Cardiac muscle cell (in vitro differentiated cells and primary cell): Measurements from ENCODE around the gene EIF3D. TPM values are rescaled to one million over a fixed set of nuclear protein-coding genes. Genes with fewer than 3 reads are reported as not detected.
A peak's percentile ranks its signal among the peaks of the same experiment; 100 is the strongest.

Source experiments
- DNase-seq, 2 donors: peaks; one replicate each; pipeline versions ENCODE4 v3.0.0 to v3.0.0-alpha.2; 2010 to 2017; ENCODE audit warnings: low read depth in 1 of 2, low spot score in 1 of 2
- H3K27ac ChIP-seq: fragments of 200-600 bp; sonication (generic); 2 replicates; pipeline ENCODE4 v1.5.1; 2016
- H3K27me3 ChIP-seq: fragments of 200-600 bp; sonication (generic); 2 replicates; pipeline ENCODE4 v1.6.0; 2016; ENCODE audit warnings: control low read depth
- H3K36me3 ChIP-seq: fragments of 200-600 bp; sonication (generic); 2 replicates; pipeline ENCODE4 v1.5.1; 2016; ENCODE audit warnings: control low read depth
- H3K4me1 ChIP-seq: fragments of 200-600 bp; sonication (generic); 2 replicates; pipeline ENCODE4 v1.8.1; 2017; ENCODE audit warnings: low read depth, mild to moderate bottlenecking, mixed run types
- H3K4me3 ChIP-seq: fragments of 200-600 bp; sonication (generic); 2 replicates; pipeline ENCODE4 v1.5.1; 2016; ENCODE audit warnings: mild to moderate bottlenecking
- H3K9me3 ChIP-seq: fragments of 200-600 bp; sonication (generic); 2 replicates; pipeline ENCODE4 v1.5.1; 2017; ENCODE audit warnings: low read depth, mild to moderate bottlenecking, control low read depth
- CTCF ChIP-seq: IDR thresholded peaks from 2 replicates; pipeline ENCODE4 v1.5.1; 2012; ENCODE audit warnings: low read depth, mild to moderate bottlenecking, low read length
- polyA plus RNA-seq: library from polyadenylated mRNA; unstranded; fragments of >200 nt; fragmentation: Nextera tagmentation; extraction: Ambion mirVana; gene quantifications from 2 replicates; pipeline ENCODE4 v1.2.1, GENCODE V29; 2016
- total RNA-seq: library from RNA; depleted of rRNA; stranded (reverse); fragments of >200 nt; gene quantifications from 2 replicates; pipeline ENCODE4 v1.2.3, GENCODE V29; 2016

The EIF3D gene
- total and polyA plus RNA-seq, 2 experiments from 2014 or later: 136 to 497 TPM

GRCh38 chr22:36564422-36565158 lies 35.6 kb upstream of the EIF3D start:
- Histone ChIP-seq H3K4me1 (no peaks in the 10 kb centered on the region), H3K9me3 (no peaks in the 10 kb centered on the region), H3K27ac (no peak overlapping the region), H3K4me3 (no peak overlapping the region), H3K27me3 (no peaks in the 10 kb centered on the region), H3K36me3 (no peaks in the 10 kb centered on the region)
- no peak for DNase-seq
- TF ChIP-seq CTCF: no peak

GRCh38 chr22:36563898-36564297 lies 34.9 kb upstream of the EIF3D start:
- no peak for TF ChIP-seq CTCF
- H3K4me1 ChIP-seq: no peaks in the 10 kb centered on the region
- H3K4me3 ChIP-seq: no peak overlapping the region
- H3K36me3 ChIP-seq: no peaks in the 10 kb centered on the region
- no peaks in the 10 kb centered on the region for H3K27me3 ChIP-seq
- H3K27ac ChIP-seq: no peak overlapping the region
- no peak for DNase-seq
- no peaks in the 10 kb centered on the region for H3K9me3 ChIP-seq

- H3K9me3 ChIP-seq: no peaks in the 10 kb centered on the region
- no peaks in the 10 kb centered on the region for H3K27me3 ChIP-seq
- DNase-seq: no peak
- H3K27ac ChIP-seq: no peak overlapping the region
- H3K4me1 ChIP-seq: no peaks in the 10 kb centered on the region
- H3K36me3 ChIP-seq: no peaks in the 10 kb centered on the region
- no peak for TF ChIP-seq CTCF
- H3K4me3 ChIP-seq: no peak overlapping the region
Measured at GRCh38 chr22:36563444-36563843, 34.5 kb upstream of the EIF3D start.

- Histone ChIP-seq H3K27me3 (no peaks in the 10 kb centered on the region), H3K4me1 (no peaks in the 10 kb centered on the region), H3K36me3 (no peaks in the 10 kb centered on the region), H3K4me3 (no peak overlapping the region), H3K27ac (no peak overlapping the region), H3K9me3 (no peaks in the 10 kb centered on the region)
- no peak for TF ChIP-seq CTCF
- no peak for DNase-seq
Measured at GRCh38 chr22:36563001-36563400, 34.0 kb upstream of the EIF3D start.

- no peaks in the 10 kb centered on the region for H3K4me1 ChIP-seq
- H3K27ac ChIP-seq: no peak overlapping the region
- H3K9me3 ChIP-seq: no peaks in the 10 kb centered on the region
- H3K36me3 ChIP-seq: no peaks in the 10 kb centered on the region
- no peaks in the 10 kb centered on the region for H3K27me3 ChIP-seq
- TF ChIP-seq CTCF: no peak
- DNase-seq: peak in 1 of 2 donors; percentile 41
- no peak overlapping the region for H3K4me3 ChIP-seq
Measured at GRCh38 chr22:36562261-36562835, 33.4 kb upstream of the EIF3D start.
